Measurements from ENCODE around the gene NAGK. TPM values are rescaled to one million over a fixed set of nuclear protein-coding genes. Genes with fewer than 3 reads are reported as not detected.

Gene NAGK
- total RNA-seq, 1 donor from 2014 or later: 56.3 TPM

DNA sequence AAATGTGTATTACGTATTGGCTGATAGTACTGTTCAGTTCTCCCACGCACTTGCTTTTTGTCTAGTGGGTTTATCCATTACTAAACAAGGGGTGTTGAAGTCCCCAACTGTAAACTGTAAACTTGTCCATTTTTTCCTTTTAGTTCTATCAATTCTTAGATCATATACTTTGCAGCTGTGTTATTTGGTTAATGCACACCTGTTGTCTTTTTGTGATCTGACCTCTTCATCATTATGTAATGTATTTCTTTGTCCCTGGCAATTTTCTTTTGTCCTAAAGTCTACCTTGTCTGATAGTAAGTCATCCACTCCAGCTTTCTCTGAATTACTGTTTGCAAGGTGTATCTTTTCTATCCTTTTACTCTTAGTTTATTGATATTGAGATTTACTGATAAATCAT is 39.6 kb downstream of the NAGK start:
- no peak for DNase-seq (ENCODE audit: low spot score)

- no peak for DNase-seq (ENCODE audit: low spot score)
These were observed 45.4 kb downstream of the NAGK start for GRCh38 chr2:71113843-71114242.

GRCh38 chr2:71117063-71117462 is 48.6 kb downstream of the NAGK start:
- DNase-seq (ENCODE audit: low spot score): no peak

GRCh38 chr2:71120195-71120594 is 51.7 kb downstream of the NAGK start:
- no peak for DNase-seq (ENCODE audit: low spot score)

DNA sequence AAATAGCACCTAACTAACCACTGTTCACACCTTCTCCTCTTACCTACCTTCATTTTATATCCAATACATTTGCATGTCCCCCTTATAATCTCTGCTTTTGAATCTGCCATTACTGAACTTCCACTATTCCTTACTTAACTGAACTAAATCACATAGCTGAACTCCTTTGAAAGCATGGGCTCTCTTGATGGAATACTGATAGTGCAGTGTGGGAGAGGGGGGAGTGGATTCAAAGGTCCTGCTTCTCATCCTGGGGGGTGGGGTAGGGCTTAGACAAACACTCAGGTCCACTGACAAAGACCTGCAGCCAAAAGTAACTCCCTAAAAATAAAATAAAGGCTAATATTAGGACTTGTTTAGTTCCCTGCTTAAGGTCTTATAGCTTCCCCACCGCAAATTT is 53.0 kb downstream of the NAGK start:
- DNase-seq (ENCODE audit: low spot score): no peak

GRCh38 chr2:71122387-71123298 is 54.2 kb downstream of the NAGK start:
- DNase-seq (ENCODE audit: low spot score): no peak

- no peak for DNase-seq (ENCODE audit: low spot score)
These were observed 57.3 kb downstream of the NAGK start for GRCh38 chr2:71125506-71126294.

DNA sequence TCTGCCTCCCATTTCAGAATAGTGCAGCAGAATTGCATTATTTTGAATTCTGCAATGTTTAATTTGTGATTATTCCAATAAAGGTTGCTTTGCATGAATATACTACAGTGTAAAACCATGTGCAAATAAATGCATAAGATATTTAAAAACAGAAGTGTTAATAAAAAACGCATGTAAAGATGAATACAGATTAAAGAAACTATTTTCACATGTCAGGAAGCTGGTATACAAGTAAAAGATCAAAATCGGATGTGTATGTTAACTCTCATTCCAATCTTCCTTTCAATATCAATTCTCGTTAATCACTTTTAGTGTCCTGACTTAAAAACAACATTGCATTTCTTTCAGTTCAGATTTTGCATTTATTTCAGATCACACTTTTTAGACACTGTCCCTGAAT is 58.5 kb downstream of the NAGK start:
- DNase-seq (ENCODE audit: low spot score): no peak

Other genes starting within 250 kb of the NAGK start
- not detected for gene CLEC4F, start 248.0 kb upstream of the NAGK start, total RNA-seq (ENCODE audit: insufficient read depth, low replicate concordance)
- 0.96 TPM for gene CD207, start 232.8 kb upstream of the NAGK start, total RNA-seq (ENCODE audit: insufficient read depth, low replicate concordance)
- 0.72 TPM for gene VAX2, start 168.1 kb upstream of the NAGK start, total RNA-seq (ENCODE audit: insufficient read depth, low replicate concordance)
- gene ATP6V1B1, start 132.7 kb upstream of the NAGK start, total RNA-seq (ENCODE audit: insufficient read depth, low replicate concordance): not detected
- not detected for gene ANKRD53, start 90.0 kb upstream of the NAGK start, total RNA-seq (ENCODE audit: insufficient read depth, low replicate concordance)
- 27.4 TPM for gene TEX261, start 73.8 kb upstream of the NAGK start, total RNA-seq (ENCODE audit: insufficient read depth, low replicate concordance)
- gene MCEE, start 61.6 kb downstream of the NAGK start, total RNA-seq (ENCODE audit: insufficient read depth, low replicate concordance): 13.7 TPM
- 29.9 TPM for gene MPHOSPH10, start 62.0 kb downstream of the NAGK start, total RNA-seq (ENCODE audit: insufficient read depth, low replicate concordance)
- gene PAIP2B, start 158.5 kb downstream of the NAGK start, total RNA-seq (ENCODE audit: insufficient read depth, low replicate concordance): 6.3 TPM

Measured in umbilical cord (tissue), 2 donors.